Measurements from ENCODE around the gene PDPR.
"Not testable (repeated sequence)": the region's sequence is repeated elsewhere in the genome, so short reads cannot be mapped to it uniquely, and the experiment has no call there.

GRCh38 chr16:70173916-70174315, 59.8 kb downstream of the PDPR start:
- TF ChIP-seq CTCF, POLR2A, EP300 (IDR thresholded peaks at IDR 0.05): not testable (repeated sequence)

Data from tibial nerve (tissue), 4 donors.